ENCODE data around the gene CALML3.

CALML3 gene

GRCh38 chr10:5485290-5485689 is 39.5 kb upstream of the CALML3 start:
- Mint-ChIP-seq H3K9me3 (no peaks in the 10 kb centered on the region), H3K4me3 (no peak overlapping the region), H3K27ac (no peak overlapping the region), H3K36me3 (ENCODE audit: insufficient read depth) (no peaks in the 10 kb centered on the region), H3K27me3 (peaks cover 27 to 66% of the 10 kb centered on the region in 2 donors), H3K4me1 (ENCODE audit: low read depth in 2 of 2) (no peaks in the 10 kb centered on the region)
- ATAC-seq (replicated peaks): no peak
- DNase-seq: no peak

DNA sequence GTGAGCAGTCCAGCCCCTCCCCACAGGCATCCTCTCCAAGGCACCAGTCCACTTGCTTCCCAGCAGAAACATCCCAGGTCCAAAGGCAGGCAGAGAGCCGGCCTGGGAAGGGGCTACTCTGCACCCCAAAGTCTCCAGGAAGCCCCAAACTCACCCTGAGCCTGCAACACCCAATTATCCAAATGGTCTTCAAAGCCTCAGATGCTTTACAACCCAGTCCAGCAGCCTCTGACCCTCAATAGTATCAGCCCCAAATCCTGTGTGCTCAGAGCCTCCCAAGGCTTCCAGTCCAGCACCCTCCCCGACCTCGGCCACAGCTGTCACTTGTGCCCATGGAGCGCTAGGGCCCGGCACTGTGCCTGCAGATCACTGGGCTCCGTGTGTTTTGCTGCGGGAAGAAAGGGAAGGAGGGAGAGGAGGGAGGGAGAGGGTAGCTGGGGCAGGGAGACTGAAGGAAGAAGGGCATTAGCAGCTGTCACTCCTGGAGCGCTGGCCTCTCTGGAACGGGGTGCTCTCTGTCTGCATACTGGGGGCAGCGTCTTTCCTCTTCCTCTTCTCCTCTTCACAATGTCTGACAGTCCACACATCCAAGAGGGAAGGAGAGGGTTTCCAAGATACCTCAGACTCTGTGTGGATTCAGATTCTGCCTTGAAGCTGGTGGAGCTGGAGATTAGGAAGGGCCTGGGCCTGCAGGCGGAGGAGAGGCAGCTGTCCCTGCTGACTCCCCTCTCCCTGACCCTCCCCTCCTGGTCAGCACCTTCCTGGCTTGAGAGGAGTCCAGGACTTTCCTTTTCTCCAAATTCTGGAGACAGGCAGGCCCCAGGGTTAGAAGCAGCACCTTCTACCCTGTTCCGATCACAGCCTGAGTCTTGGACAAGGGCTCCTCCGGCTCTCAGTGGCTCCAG is 38.6 kb upstream of the CALML3 start:
- no peak for DNase-seq
- Mint-ChIP-seq H3K27me3 (peaks cover 22 to 57% of the 10 kb centered on the region in 2 donors), H3K36me3 (ENCODE audit: insufficient read depth) (no peaks in the 10 kb centered on the region), H3K4me3 (no peak overlapping the region), H3K4me1 (ENCODE audit: low read depth in 2 of 2) (no peaks in the 10 kb centered on the region), H3K9me3 (no peaks in the 10 kb centered on the region), H3K27ac (no peak overlapping the region)
- no peak for ATAC-seq (replicated peaks)

GRCh38 chr10:5486853-5487235 is 37.9 kb upstream of the CALML3 start:
- no peak for ATAC-seq (replicated peaks)

GRCh38 chr10:5488272-5489161 is 36.2 kb upstream of the CALML3 start:
- Mint-ChIP-seq H3K36me3 (ENCODE audit: insufficient read depth) (no peaks in the 10 kb centered on the region), H3K9me3 (no peaks in the 10 kb centered on the region), H3K4me1 (ENCODE audit: low read depth in 2 of 2) (no peaks in the 10 kb centered on the region), H3K27ac (no peak overlapping the region), H3K27me3 (peaks cover 11 to 50% of the 10 kb centered on the region in 2 donors), H3K4me3 (no peak overlapping the region)
- no peak for DNase-seq
- ATAC-seq (replicated peaks): no peak

More at GRCh38 chr10:5486853-5487235, 37.9 kb upstream of the CALML3 start:
- Mint-ChIP-seq H3K36me3 (ENCODE audit: insufficient read depth) (no peaks in the 10 kb centered on the region), H3K4me3 (no peak overlapping the region), H3K9me3 (no peaks in the 10 kb centered on the region), H3K27ac (no peak overlapping the region), H3K4me1 (ENCODE audit: low read depth in 2 of 2) (no peaks in the 10 kb centered on the region), H3K27me3 (peaks cover 19 to 50% of the 10 kb centered on the region in 2 donors)
- no peak for DNase-seq

GRCh38 chr10:5490032-5490431 is 34.7 kb upstream of the CALML3 start:
- no peaks in the 10 kb centered on the region for H3K4me1 Mint-ChIP-seq (ENCODE audit: low read depth in 2 of 2)
- H3K4me3 Mint-ChIP-seq: no peak overlapping the region
- H3K9me3 Mint-ChIP-seq: no peaks in the 10 kb centered on the region
- H3K36me3 Mint-ChIP-seq (ENCODE audit: insufficient read depth): no peaks in the 10 kb centered on the region
- no peak overlapping the region for H3K27ac Mint-ChIP-seq
- ATAC-seq (replicated peaks): no peak
- no peak for DNase-seq
- peaks cover 11 to 46% of the 10 kb centered on the region in 2 donors for H3K27me3 Mint-ChIP-seq

DNA sequence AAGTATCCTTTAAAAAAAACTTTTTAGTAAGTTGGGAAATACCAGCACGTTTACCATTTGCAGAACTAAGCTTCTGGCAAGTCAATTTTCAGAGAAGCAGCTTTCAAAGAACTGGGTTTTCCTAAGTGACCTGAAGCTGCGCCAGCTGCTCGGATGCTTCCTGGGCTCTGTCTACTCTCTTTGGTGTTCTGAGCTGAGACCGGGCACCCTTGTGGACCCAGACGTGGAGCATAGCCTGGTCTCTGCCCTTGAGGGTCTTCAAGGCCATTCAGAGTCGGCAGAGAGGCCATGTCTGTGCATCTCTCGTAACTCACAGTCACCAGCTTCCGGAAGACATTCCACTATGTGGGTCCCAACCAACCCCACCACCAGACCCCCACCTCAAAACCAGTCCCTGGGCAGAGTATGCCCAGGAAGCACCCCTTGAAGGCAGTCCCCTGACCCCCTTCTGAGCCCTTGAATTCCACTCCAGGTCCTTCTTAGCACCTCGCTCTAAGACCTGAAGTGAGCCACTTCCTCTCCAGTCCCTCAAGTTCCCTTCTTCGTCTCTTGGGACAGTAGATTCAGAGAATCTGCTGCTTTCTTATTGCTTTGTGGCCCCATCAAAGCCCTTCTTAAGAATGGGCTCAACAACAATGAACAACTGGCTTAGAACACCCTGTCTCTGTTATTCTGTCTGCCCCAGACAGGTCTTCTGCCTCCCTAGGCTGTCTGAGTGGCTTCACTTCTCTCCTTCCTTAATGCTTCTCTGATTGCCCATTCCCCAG is 33.9 kb upstream of the CALML3 start:
- H3K4me1 Mint-ChIP-seq (ENCODE audit: low read depth in 2 of 2): no peaks in the 10 kb centered on the region
- H3K4me3 Mint-ChIP-seq: no peak overlapping the region
- H3K27me3 Mint-ChIP-seq: peaks cover 11 to 38% of the 10 kb centered on the region in 2 donors
- DNase-seq: no peak
- no peaks in the 10 kb centered on the region for H3K36me3 Mint-ChIP-seq (ENCODE audit: insufficient read depth)
- ATAC-seq (replicated peaks): no peak
- no peaks in the 10 kb centered on the region for H3K9me3 Mint-ChIP-seq
- no peak overlapping the region for H3K27ac Mint-ChIP-seq

- no peaks in the 10 kb centered on the region for H3K36me3 Mint-ChIP-seq (ENCODE audit: insufficient read depth)
- no peak overlapping the region for H3K27ac Mint-ChIP-seq
- H3K4me3 Mint-ChIP-seq: no peak overlapping the region
- no peaks in the 10 kb centered on the region for H3K9me3 Mint-ChIP-seq
- H3K27me3 Mint-ChIP-seq: peaks cover 11 to 32% of the 10 kb centered on the region in 2 donors
- ATAC-seq (replicated peaks) (no peak), DNase-seq (no peak)
- no peaks in the 10 kb centered on the region for H3K4me1 Mint-ChIP-seq (ENCODE audit: low read depth in 2 of 2)
Observed at GRCh38 chr10:5491477-5491876, 33.3 kb upstream of the CALML3 start.

GRCh38 chr10:5492322-5492855 is 32.4 kb upstream of the CALML3 start:
- Mint-ChIP-seq H3K4me3 (no peak overlapping the region), H3K27ac (no peak overlapping the region), H3K27me3 (peaks cover 4 to 22% of the 10 kb centered on the region in 2 donors), H3K9me3 (no peaks in the 10 kb centered on the region), H3K4me1 (ENCODE audit: low read depth in 2 of 2) (no peaks in the 10 kb centered on the region), H3K36me3 (ENCODE audit: insufficient read depth) (no peaks in the 10 kb centered on the region)
- DNase-seq (no peak), ATAC-seq (replicated peaks) (no peak)

GRCh38 chr10:5492929-5493576 is 31.7 kb upstream of the CALML3 start:
- no peak overlapping the region for H3K27ac Mint-ChIP-seq
- H3K36me3 Mint-ChIP-seq (ENCODE audit: insufficient read depth): no peaks in the 10 kb centered on the region
- H3K9me3 Mint-ChIP-seq: no peaks in the 10 kb centered on the region
- ATAC-seq (replicated peaks) (no peak), DNase-seq (no peak)
- no peaks in the 10 kb centered on the region for H3K4me1 Mint-ChIP-seq (ENCODE audit: low read depth in 2 of 2)
- H3K4me3 Mint-ChIP-seq: no peak overlapping the region
- H3K27me3 Mint-ChIP-seq: peaks cover 0 to 16% of the 10 kb centered on the region in 2 donors

- Mint-ChIP-seq H3K27me3 (peaks cover 0 to 11% of the 10 kb centered on the region in 2 donors), H3K4me3 (no peak overlapping the region), H3K27ac (no peak overlapping the region), H3K4me1 (ENCODE audit: low read depth in 2 of 2) (no peaks in the 10 kb centered on the region), H3K36me3 (ENCODE audit: insufficient read depth) (no peaks in the 10 kb centered on the region), H3K9me3 (no peaks in the 10 kb centered on the region)
- no peak for ATAC-seq (replicated peaks)
- no peak for DNase-seq
Observed at GRCh38 chr10:5493691-5494090, 31.1 kb upstream of the CALML3 start.

DNA sequence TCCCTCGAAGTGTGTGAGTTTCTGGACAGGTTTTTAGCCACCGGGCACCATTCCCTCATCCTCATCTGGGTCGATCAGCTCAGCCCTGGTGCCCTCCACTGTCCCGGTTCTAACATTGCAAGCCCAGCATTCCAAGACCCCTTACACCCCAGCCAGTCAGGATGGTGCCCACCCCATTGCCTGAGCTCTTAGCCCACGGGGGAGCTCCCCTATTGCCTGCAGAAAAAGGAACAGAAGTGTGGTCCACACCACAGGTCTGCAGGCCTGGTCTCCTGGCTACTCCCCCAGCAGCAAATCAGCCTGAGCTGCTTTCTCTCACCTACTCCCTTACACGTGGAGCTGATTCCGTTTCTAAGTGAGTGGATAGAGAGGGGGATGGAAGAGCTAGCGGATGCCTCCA is 30.1 kb upstream of the CALML3 start:
- Mint-ChIP-seq H3K4me3 (no peak overlapping the region), H3K4me1 (ENCODE audit: low read depth in 2 of 2) (no peaks in the 10 kb centered on the region), H3K9me3 (no peaks in the 10 kb centered on the region), H3K27ac (no peak overlapping the region), H3K27me3 (peaks cover 0 to 9% of the 10 kb centered on the region in 2 donors), H3K36me3 (ENCODE audit: insufficient read depth) (no peaks in the 10 kb centered on the region)
- DNase-seq: no peak
- ATAC-seq (replicated peaks): no peak

DNA sequence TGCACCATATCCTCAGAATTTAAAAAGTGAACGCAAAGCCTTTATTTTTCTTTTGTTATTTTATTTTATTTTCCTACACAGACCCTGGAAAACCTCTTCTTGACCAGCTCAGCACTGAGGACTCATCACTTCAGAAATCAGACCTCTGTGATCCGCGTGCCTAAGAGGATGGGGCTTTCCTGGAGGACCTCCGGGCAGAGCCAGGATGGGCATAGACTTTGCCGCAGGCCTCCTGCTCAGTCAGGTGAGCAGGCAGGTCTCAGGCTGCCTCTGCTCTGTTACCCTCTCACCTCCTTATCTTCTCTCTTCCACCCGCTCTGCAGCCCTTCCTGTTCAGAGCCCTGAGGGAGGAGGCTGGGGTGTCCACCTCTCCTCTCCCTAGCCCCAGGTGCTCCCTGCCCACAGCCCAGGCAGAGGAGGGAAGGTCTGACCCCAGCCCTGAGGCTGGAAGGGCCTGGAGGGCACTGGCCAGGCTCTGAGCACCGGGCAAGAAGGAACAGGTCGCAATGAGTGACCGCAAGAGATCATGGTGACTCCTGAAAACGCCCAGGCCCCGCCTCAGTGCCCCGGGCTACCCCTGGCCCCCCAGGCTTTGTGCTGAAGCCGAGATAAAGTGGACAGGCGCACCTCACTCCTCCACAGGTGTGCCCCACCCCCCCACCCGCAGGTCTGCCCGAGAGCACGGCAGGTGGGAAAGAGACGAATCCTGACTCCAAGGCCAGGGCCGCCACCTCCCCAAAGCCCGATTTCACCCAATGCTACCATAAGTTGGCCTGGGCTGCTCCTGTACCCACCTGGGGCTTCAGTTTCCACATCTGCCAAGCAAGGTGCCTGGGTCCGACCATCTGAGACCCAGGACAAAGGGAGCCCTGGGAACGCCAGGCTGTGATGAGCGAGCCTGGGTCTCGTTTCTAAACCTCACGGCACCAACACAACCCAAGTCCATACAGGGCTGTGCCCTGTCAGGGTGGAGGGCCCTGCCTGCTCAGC is 28.2 kb upstream of the CALML3 start:
- Mint-ChIP-seq H3K36me3 (ENCODE audit: insufficient read depth) (no peaks in the 10 kb centered on the region), H3K27me3 (peaks cover 5 to 17% of the 10 kb centered on the region in 2 donors), H3K4me1 (ENCODE audit: low read depth in 2 of 2) (no peaks in the 10 kb centered on the region), H3K9me3 (no peaks in the 10 kb centered on the region), H3K27ac (no peak overlapping the region), H3K4me3 (no peak overlapping the region)
- DNase-seq (no peak), ATAC-seq (replicated peaks) (no peak)
